HG03139 (cell line): ENCODE results near the gene ITGA8.
"Not testable (repeated sequence)": the region's sequence is repeated elsewhere in the genome, so short reads cannot be mapped to it uniquely, and the experiment has no call there.

Source experiments
- ATAC-seq: cut with Tn5 transposase; IDR thresholded peaks from one replicate; pipeline ENCODE4 v1.9.1; 2021; ENCODE audit not compliant: unreplicated experiment

The ITGA8 gene

GRCh38 chr10:15690031-15690430 lies 29.7 kb downstream of the ITGA8 start:
- ATAC-seq, result no peak

- ATAC-seq, result no peak
Measured at GRCh38 chr10:15684768-15685167, 35.0 kb downstream of the ITGA8 start.

- ATAC-seq, result no peak
Measured at GRCh38 chr10:15681076-15681475, 38.6 kb downstream of the ITGA8 start.

GRCh38 chr10:15678851-15679250 lies 40.9 kb downstream of the ITGA8 start:
- ATAC-seq, result no peak

GRCh38 chr10:15672469-15672868 lies 47.3 kb downstream of the ITGA8 start:
- ATAC-seq, result no peak

- ATAC-seq, result no peak
Measured at GRCh38 chr10:15670880-15671279, 48.8 kb downstream of the ITGA8 start.

GRCh38 chr10:15661574-15661973 lies 58.1 kb downstream of the ITGA8 start:
- ATAC-seq, result no peak

GRCh38 chr10:15660990-15661389 lies 58.7 kb downstream of the ITGA8 start:
- ATAC-seq, result no peak

- no peak for ATAC-seq
Measured at GRCh38 chr10:15658069-15658702, 61.5 kb downstream of the ITGA8 start.

GRCh38 chr10:15652757-15653156 lies 67.0 kb downstream of the ITGA8 start:
- ATAC-seq, result no peak

GRCh38 chr10:15652117-15652516 lies 67.6 kb downstream of the ITGA8 start:
- no peak for ATAC-seq

- ATAC-seq, result no peak
Measured at GRCh38 chr10:15651175-15651574, 68.5 kb downstream of the ITGA8 start.

GRCh38 chr10:15642095-15642494 lies 77.6 kb downstream of the ITGA8 start:
- ATAC-seq, result no peak

GRCh38 chr10:15640536-15641085 lies 79.1 kb downstream of the ITGA8 start:
- no peak for ATAC-seq

GRCh38 chr10:15636446-15636845 lies 83.3 kb downstream of the ITGA8 start:
- ATAC-seq, result no peak

- no peak for ATAC-seq
Measured at GRCh38 chr10:15632456-15633091, 87.1 kb downstream of the ITGA8 start.

- ATAC-seq, result not testable (repeated sequence)
Measured at GRCh38 chr10:15631205-15631604, 88.5 kb downstream of the ITGA8 start.

GRCh38 chr10:15630353-15630752 lies 89.4 kb downstream of the ITGA8 start:
- no peak for ATAC-seq

GRCh38 chr10:15627617-15628196 lies 92.0 kb downstream of the ITGA8 start:
- ATAC-seq, result no peak

GRCh38 chr10:15626937-15627336 lies 92.8 kb downstream of the ITGA8 start:
- ATAC-seq, result no peak

GRCh38 chr10:15625261-15625660 lies 94.5 kb downstream of the ITGA8 start:
- no peak for ATAC-seq
